DOHH2 (cell line): Measurements from ENCODE around the gene DLGAP3.
A peak's percentile ranks its signal among the peaks of the same experiment; 100 is the strongest.

Experiments
- H3F3A ChIP-seq: fragments of 200-600 bp; sonication (generic), shearing (Covaris generic); 2 replicates; pipeline ENCODE4 v1.6.0; 2016; ENCODE audit warnings: antibody characterized with exemption, mild to moderate bottlenecking; ENCODE audit not compliant: control insufficient read depth, insufficient read depth
- H3K27ac ChIP-seq: fragments of 200-600 bp; sonication (generic); 2 replicates; pipeline ENCODE4 v1.5.1; 2014; ENCODE audit warnings: low read depth, mild to moderate bottlenecking, low read length, moderate library complexity
- H3K27me3 ChIP-seq: fragments of 200-600 bp; sonication (generic); 2 replicates; pipeline ENCODE4 v1.6.1; 2014; ENCODE audit warnings: mild to moderate bottlenecking, low read length, mixed read lengths; ENCODE audit not compliant: control insufficient read depth
- H3K36me3 ChIP-seq: fragments of 200-600 bp; sonication (generic); 2 replicates; pipeline ENCODE4 v1.6.1; 2014; ENCODE audit warnings: mild to moderate bottlenecking, low read length, moderate library complexity, mixed read lengths; ENCODE audit not compliant: control insufficient read depth
- H3K4me1 ChIP-seq: fragments of 200-600 bp; sonication (generic); 2 replicates; pipeline ENCODE4 v1.6.1; 2014; ENCODE audit warnings: mild to moderate bottlenecking, low read length, mixed read lengths; ENCODE audit not compliant: control insufficient read depth
- H3K4me2 ChIP-seq: fragments of 200-600 bp; sonication (generic); 2 replicates; pipeline ENCODE4 v1.6.0; 2014; ENCODE audit warnings: mild to moderate bottlenecking, low read length, moderate library complexity
- H3K4me3 ChIP-seq: fragments of 200-600 bp; sonication (generic); 2 replicates; pipeline ENCODE4 v1.5.1; 2014; ENCODE audit warnings: mild to moderate bottlenecking, low read length, mixed read lengths
- H3K79me2 ChIP-seq: fragments of 200-600 bp; sonication (generic); 2 replicates; pipeline ENCODE4 v1.6.1; 2014; ENCODE audit warnings: mild to moderate bottlenecking, low read length, mixed read lengths; ENCODE audit not compliant: control insufficient read depth
- H3K9me2 ChIP-seq: fragments of 200-600 bp; sonication (generic); replicated peaks from 2 replicates; pipeline ENCODE4 v1.6.1; 2014; ENCODE audit warnings: mild to moderate bottlenecking, low read length, mixed read lengths; ENCODE audit not compliant: control insufficient read depth
- H3K9me3 ChIP-seq: fragments of 200-600 bp; sonication (generic); 2 replicates; pipeline ENCODE4 v1.6.1; 2014; ENCODE audit warnings: antibody characterized with exemption, low read length, mixed read lengths; ENCODE audit not compliant: control insufficient read depth, insufficient read depth
- H4K20me1 ChIP-seq: fragments of 200-600 bp; sonication (generic); 2 replicates; pipeline ENCODE4 v1.6.0; 2014; ENCODE audit warnings: low read depth, mild to moderate bottlenecking, antibody characterized with exemption, low read length, moderate library complexity; ENCODE audit not compliant: control insufficient read depth, insufficient read depth
- EZH2phosphoT487 ChIP-seq: fragments of 200-600 bp; sonication (generic); IDR thresholded peaks from 2 replicates; pipeline ENCODE4 v1.6.1; 2017; ENCODE audit warnings: borderline replicate concordance, mild to moderate bottlenecking, antibody characterized with exemption, low read length, moderate library complexity, mixed read lengths
- TF ChIP-seq, protein P1 (sequence below): fragments of 200-600 bp; sonication (generic); IDR thresholded peaks from one replicate; pipeline ENCODE4 v1.5.1; 2014; ENCODE audit warnings: antibody characterized with exemption, mild to moderate bottlenecking, low read depth, low read length; ENCODE audit not compliant: poor library complexity, severe bottlenecking

Gene DLGAP3

GRCh38 chr1:34885405-34886247 is 43.8 kb downstream of the DLGAP3 start:
- Histone ChIP-seq H4K20me1 (no peaks in the 10 kb centered on the region), H3K27ac (no peak overlapping the region), H3K9me2 (no peaks in the 10 kb centered on the region), H3K79me2 (no peaks in the 10 kb centered on the region), H3K27me3 (peaks cover 12% of the 10 kb centered on the region), H3K4me1 (no peaks in the 10 kb centered on the region), H3K9me3 (no peaks in the 10 kb centered on the region), H3K4me3 (peak overlapping the region; percentile 58), H3K36me3 (no peaks in the 10 kb centered on the region), H3K4me2 (peak overlapping the region; percentile 50), H3F3A (no peaks in the 10 kb centered on the region)
- TF ChIP-seq, protein P1, sequence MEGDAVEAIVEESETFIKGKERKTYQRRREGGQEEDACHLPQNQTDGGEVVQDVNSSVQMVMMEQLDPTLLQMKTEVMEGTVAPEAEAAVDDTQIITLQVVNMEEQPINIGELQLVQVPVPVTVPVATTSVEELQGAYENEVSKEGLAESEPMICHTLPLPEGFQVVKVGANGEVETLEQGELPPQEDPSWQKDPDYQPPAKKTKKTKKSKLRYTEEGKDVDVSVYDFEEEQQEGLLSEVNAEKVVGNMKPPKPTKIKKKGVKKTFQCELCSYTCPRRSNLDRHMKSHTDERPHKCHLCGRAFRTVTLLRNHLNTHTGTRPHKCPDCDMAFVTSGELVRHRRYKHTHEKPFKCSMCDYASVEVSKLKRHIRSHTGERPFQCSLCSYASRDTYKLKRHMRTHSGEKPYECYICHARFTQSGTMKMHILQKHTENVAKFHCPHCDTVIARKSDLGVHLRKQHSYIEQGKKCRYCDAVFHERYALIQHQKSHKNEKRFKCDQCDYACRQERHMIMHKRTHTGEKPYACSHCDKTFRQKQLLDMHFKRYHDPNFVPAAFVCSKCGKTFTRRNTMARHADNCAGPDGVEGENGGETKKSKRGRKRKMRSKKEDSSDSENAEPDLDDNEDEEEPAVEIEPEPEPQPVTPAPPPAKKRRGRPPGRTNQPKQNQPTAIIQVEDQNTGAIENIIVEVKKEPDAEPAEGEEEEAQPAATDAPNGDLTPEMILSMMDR, result no peak
- TF ChIP-seq EZH2phosphoT487, result no peak

- H4K20me1 ChIP-seq, result no peaks in the 10 kb centered on the region
- H3K9me2 ChIP-seq, result no peaks in the 10 kb centered on the region
- no peaks in the 10 kb centered on the region for H3K36me3 ChIP-seq
- H3K27me3 ChIP-seq, result peaks cover 12% of the 10 kb centered on the region
- H3K4me1 ChIP-seq, result no peaks in the 10 kb centered on the region
- no peak for TF ChIP-seq EZH2phosphoT487
- TF ChIP-seq, protein P1, result no peak
- H3K4me3 ChIP-seq, result no peak overlapping the region
- H3F3A ChIP-seq, result no peaks in the 10 kb centered on the region
- no peak overlapping the region for H3K4me2 ChIP-seq
- H3K79me2 ChIP-seq, result no peaks in the 10 kb centered on the region
- H3K27ac ChIP-seq, result no peak overlapping the region
- no peaks in the 10 kb centered on the region for H3K9me3 ChIP-seq
Measured at GRCh38 chr1:34884961-34885360, 44.5 kb downstream of the DLGAP3 start.

GRCh38 chr1:34884536-34884935 is 44.9 kb downstream of the DLGAP3 start:
- H3K27ac ChIP-seq, result no peak overlapping the region
- H3K9me3 ChIP-seq, result no peaks in the 10 kb centered on the region
- H3K79me2 ChIP-seq, result no peaks in the 10 kb centered on the region
- H3K4me2 ChIP-seq, result no peak overlapping the region
- no peaks in the 10 kb centered on the region for H3K4me1 ChIP-seq
- H3K4me3 ChIP-seq, result no peak overlapping the region
- TF ChIP-seq EZH2phosphoT487, result no peak
- TF ChIP-seq, protein P1, result no peak
- H3K36me3 ChIP-seq, result no peaks in the 10 kb centered on the region
- no peaks in the 10 kb centered on the region for H4K20me1 ChIP-seq
- H3F3A ChIP-seq, result no peaks in the 10 kb centered on the region
- H3K9me2 ChIP-seq, result no peaks in the 10 kb centered on the region
- peaks cover 12% of the 10 kb centered on the region for H3K27me3 ChIP-seq
